GM18520 (cell line): Measurements from ENCODE around the gene PEX11G.

ENCODE experiments used
- ATAC-seq: cut with Tn5 transposase; IDR thresholded peaks from one replicate; pipeline ENCODE4 v1.9.1; 2021; ENCODE audit not compliant: unreplicated experiment

The PEX11G gene

GRCh38 chr19:7522072-7522922, 33.5 kb upstream of the PEX11G start, which contains the start of gene MCOLN1:
Gene MCOLN1, plus strand, starts transcription at chr19:7522624. Its CDS starts 127 bp downstream, at chr19:7522751.
- peak; percentile 76 for ATAC-seq

GRCh38 chr19:7521551-7522071, 32.8 kb upstream of the PEX11G start:
- ATAC-seq = no peak

- no peak for ATAC-seq
These were observed 31.6 kb upstream of the PEX11G start for GRCh38 chr19:7520131-7521051.

- no peak for ATAC-seq
These were observed 30.7 kb upstream of the PEX11G start for GRCh38 chr19:7519361-7520130.

- no peak for ATAC-seq
These were observed 28.0 kb upstream of the PEX11G start for GRCh38 chr19:7516878-7517277.

- ATAC-seq = no peak
These were observed 27.5 kb upstream of the PEX11G start for GRCh38 chr19:7516333-7516732.

GRCh38 chr19:7515645-7516151, 26.9 kb upstream of the PEX11G start, which contains the start of gene ZNF358:
Gene ZNF358, plus strand, starts transcription at chr19:7516103. Its CDS starts 3,140 bp downstream, at chr19:7519243.
- ATAC-seq = no peak

- ATAC-seq = no peak
These were observed 26.3 kb upstream of the PEX11G start for GRCh38 chr19:7515110-7515644.

GRCh38 chr19:7513809-7514642, 25.2 kb upstream of the PEX11G start:
- no peak for ATAC-seq

- no peak for ATAC-seq
These were observed 23.6 kb upstream of the PEX11G start for GRCh38 chr19:7512400-7512851.

GRCh38 chr19:7509625-7510024, 20.8 kb upstream of the PEX11G start:
- ATAC-seq = no peak

GRCh38 chr19:7507884-7508283, 19.0 kb upstream of the PEX11G start:
- no peak for ATAC-seq

GRCh38 chr19:7506385-7507328, 17.8 kb upstream of the PEX11G start:
- ATAC-seq = no peak

GRCh38 chr19:7505682-7506384, 17.0 kb upstream of the PEX11G start:
- ATAC-seq = no peak

- ATAC-seq = no peak
These were observed 16.4 kb upstream of the PEX11G start for GRCh38 chr19:7505288-7505681.

- no peak for ATAC-seq
These were observed 15.8 kb upstream of the PEX11G start for GRCh38 chr19:7504684-7505083.

GRCh38 chr19:7502552-7502951, 13.7 kb upstream of the PEX11G start:
- ATAC-seq = no peak
